ENCODE data around the gene IL3. TPM values are rescaled to one million over a fixed set of nuclear protein-coding genes. Genes with fewer than 3 reads are reported as not detected.

Gene IL3
- total RNA-seq, 3 donors from 2014 or later (not counting 1 experiment from before 2014, with no cell fraction given) = not detected

DNA sequence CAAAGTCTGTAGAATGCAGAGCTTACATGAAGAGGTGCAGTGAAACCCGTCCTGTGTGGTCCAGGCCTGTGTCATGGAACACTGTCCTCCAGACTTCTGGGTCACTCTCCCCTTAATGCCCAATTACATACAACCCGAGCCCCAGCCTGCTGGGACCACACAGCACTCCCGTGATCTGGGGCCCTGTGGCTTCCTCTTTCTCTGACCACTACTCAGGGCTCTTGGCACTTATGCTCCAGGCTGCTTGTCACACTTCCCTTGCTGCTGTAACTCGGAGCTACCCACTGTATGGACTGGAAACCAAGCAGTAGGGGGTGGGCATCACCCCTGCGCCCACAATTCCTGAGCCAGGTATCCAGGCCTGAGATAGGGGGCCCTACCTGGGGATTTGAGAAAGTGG is 10.3 kb upstream of the IL3 start:
- Mint-ChIP-seq H3K27me3 (ENCODE audit: low read depth in 2 of 2) (peaks cover 5 to 12% of the 10 kb centered on the region in 2 donors), H3K9me3 (no peaks in the 10 kb centered on the region), H3K4me3 (no peak overlapping the region), H3K36me3 (no peaks in the 10 kb centered on the region), H3K4me1 (peaks cover 5 to 29% of the 10 kb centered on the region in 2 donors), H3K27ac (no peak overlapping the region)
- ATAC-seq (peak in 2 of 3 donors; percentile 36 to 58), DNase-seq (peak in 1 of 2 donors; percentile 11)
- TF ChIP-seq, protein P1, sequence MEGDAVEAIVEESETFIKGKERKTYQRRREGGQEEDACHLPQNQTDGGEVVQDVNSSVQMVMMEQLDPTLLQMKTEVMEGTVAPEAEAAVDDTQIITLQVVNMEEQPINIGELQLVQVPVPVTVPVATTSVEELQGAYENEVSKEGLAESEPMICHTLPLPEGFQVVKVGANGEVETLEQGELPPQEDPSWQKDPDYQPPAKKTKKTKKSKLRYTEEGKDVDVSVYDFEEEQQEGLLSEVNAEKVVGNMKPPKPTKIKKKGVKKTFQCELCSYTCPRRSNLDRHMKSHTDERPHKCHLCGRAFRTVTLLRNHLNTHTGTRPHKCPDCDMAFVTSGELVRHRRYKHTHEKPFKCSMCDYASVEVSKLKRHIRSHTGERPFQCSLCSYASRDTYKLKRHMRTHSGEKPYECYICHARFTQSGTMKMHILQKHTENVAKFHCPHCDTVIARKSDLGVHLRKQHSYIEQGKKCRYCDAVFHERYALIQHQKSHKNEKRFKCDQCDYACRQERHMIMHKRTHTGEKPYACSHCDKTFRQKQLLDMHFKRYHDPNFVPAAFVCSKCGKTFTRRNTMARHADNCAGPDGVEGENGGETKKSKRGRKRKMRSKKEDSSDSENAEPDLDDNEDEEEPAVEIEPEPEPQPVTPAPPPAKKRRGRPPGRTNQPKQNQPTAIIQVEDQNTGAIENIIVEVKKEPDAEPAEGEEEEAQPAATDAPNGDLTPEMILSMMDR (IDR thresholded peaks at IDR 0.05) = no peak
- Histone ChIP-seq H3K9me3 (ENCODE audit: control insufficient read depth, insufficient read depth, low read length) (no peaks in the 10 kb centered on the region), H3K4me3 (ENCODE audit: low read length) (no peak overlapping the region), H3K27me3 (ENCODE audit: control insufficient read depth, insufficient read depth, low read length) (no peaks in the 10 kb centered on the region), H3K36me3 (ENCODE audit: control insufficient read depth, insufficient read depth, low read length) (no peaks in the 10 kb centered on the region), H3K4me1 (ENCODE audit: control insufficient read depth, insufficient read depth, low read length) (peaks cover 32% of the 10 kb centered on the region), H3K27ac (ENCODE audit: low read length) (no peak overlapping the region)
- 20% methylated on average over 5 of the region's 5 CpGs for WGBS (ENCODE audit: insufficient coverage)
- intact Hi-C loops (cut with micrococcal nuclease) = no loop called here

GRCh38 chr5:132050661-132051552 is 9.5 kb upstream of the IL3 start:
- H3K4me3 ChIP-seq (ENCODE audit: low read length) = no peak overlapping the region
- H3K27me3 ChIP-seq (ENCODE audit: control insufficient read depth, insufficient read depth, low read length) = no peaks in the 10 kb centered on the region
- DNase-seq = peak in 1 of 2 donors; percentile 5
- H3K36me3 Mint-ChIP-seq = no peaks in the 10 kb centered on the region
- no peak overlapping the region for H3K27ac ChIP-seq (ENCODE audit: low read length)
- no peaks in the 10 kb centered on the region for H3K36me3 ChIP-seq (ENCODE audit: control insufficient read depth, insufficient read depth, low read length)
- H3K4me1 Mint-ChIP-seq = peaks cover 8 to 37% of the 10 kb centered on the region in 2 donors
- TF ChIP-seq, protein P1 (IDR thresholded peaks at IDR 0.05) = no peak
- peaks cover 5 to 12% of the 10 kb centered on the region in 2 donors for H3K27me3 Mint-ChIP-seq (ENCODE audit: low read depth in 2 of 2)
- intact Hi-C loops (cut with micrococcal nuclease) = no loop called here
- H3K4me3 Mint-ChIP-seq = no peak overlapping the region
- peaks cover 40% of the 10 kb centered on the region for H3K4me1 ChIP-seq (ENCODE audit: control insufficient read depth, insufficient read depth, low read length)
- no peaks in the 10 kb centered on the region for H3K9me3 ChIP-seq (ENCODE audit: control insufficient read depth, insufficient read depth, low read length)
- 88% methylated on average over 9 of the region's 9 CpGs for WGBS (ENCODE audit: insufficient coverage)
- H3K9me3 Mint-ChIP-seq = no peaks in the 10 kb centered on the region
- H3K27ac Mint-ChIP-seq = no peak overlapping the region
- no peak for ATAC-seq

DNA sequence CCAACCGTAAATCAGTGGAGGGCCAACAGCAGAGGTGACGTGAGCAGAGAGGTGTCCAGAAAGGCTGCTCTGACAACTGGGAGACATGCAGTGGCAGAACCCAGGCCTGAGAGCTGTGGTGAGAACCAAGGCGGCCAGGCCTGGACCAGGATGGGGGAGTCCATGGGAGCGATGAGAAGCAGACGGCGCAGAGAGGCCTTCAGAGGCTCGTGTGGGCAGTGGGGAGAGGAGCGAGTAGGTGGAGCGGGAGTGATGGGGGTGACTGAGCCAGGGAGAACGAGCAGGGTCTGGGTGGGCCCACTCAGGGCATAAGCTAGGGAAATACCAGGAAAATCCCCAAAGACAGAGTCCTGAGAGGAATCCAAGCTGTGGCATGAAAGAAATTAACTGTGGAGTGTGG is 7.9 kb upstream of the IL3 start:
- intact Hi-C loops (cut with micrococcal nuclease) = no loop called here
- H3K4me1 ChIP-seq (ENCODE audit: control insufficient read depth, insufficient read depth, low read length) = peaks cover 56% of the 10 kb centered on the region
- H3K4me3 ChIP-seq (ENCODE audit: low read length) = no peak overlapping the region
- no peak overlapping the region for H3K4me3 Mint-ChIP-seq
- H3K36me3 ChIP-seq (ENCODE audit: control insufficient read depth, insufficient read depth, low read length) = no peaks in the 10 kb centered on the region
- TF ChIP-seq, protein P1 (IDR thresholded peaks at IDR 0.05) = no peak
- H3K9me3 Mint-ChIP-seq = no peaks in the 10 kb centered on the region
- H3K4me1 Mint-ChIP-seq = peaks cover 16 to 53% of the 10 kb centered on the region in 2 donors
- H3K9me3 ChIP-seq (ENCODE audit: control insufficient read depth, insufficient read depth, low read length) = no peaks in the 10 kb centered on the region
- peak overlapping the region in 1 of 2 donors; percentile 43 for H3K27ac Mint-ChIP-seq
- ATAC-seq = no peak
- no peaks in the 10 kb centered on the region for H3K27me3 ChIP-seq (ENCODE audit: control insufficient read depth, insufficient read depth, low read length)
- WGBS (ENCODE audit: insufficient coverage) = 89% methylated on average over 10 of the region's 10 CpGs
- DNase-seq = no peak
- H3K27me3 Mint-ChIP-seq (ENCODE audit: low read depth in 2 of 2) = peaks cover 5 to 12% of the 10 kb centered on the region in 2 donors
- no peaks in the 10 kb centered on the region for H3K36me3 Mint-ChIP-seq
- H3K27ac ChIP-seq (ENCODE audit: low read length) = no peak overlapping the region
